HT-29 (cell line): Measurements from ENCODE around the gene IMMP1L. TPM values are rescaled to one million over a fixed set of nuclear protein-coding genes. Genes with fewer than 3 reads are reported as not detected.

Source experiments
- DNase-seq: peaks from one replicate; pipeline ENCODE4 v3.0.0-alpha.2; 2015; ENCODE audit warnings: low spot score
- total RNA-seq: library from RNA; depleted of rRNA; stranded (reverse); fragments of >200 nt; shearing (Covaris generic); gene quantifications from 2 replicates; pipeline ENCODE4 v1.2.3, GENCODE V29; 2014; rRNA removed

IMMP1L gene
- total RNA-seq, 1 experiment from 2014 or later = 26.2 TPM

GRCh38 chr11:31397239-31397834 lies 112.1 kb downstream of the IMMP1L start:
- peak; percentile 49 for DNase-seq

GRCh38 chr11:31387379-31387778 lies 122.0 kb downstream of the IMMP1L start:
- DNase-seq = no peak

GRCh38 chr11:31383116-31383515 lies 126.3 kb downstream of the IMMP1L start:
- DNase-seq = no peak

Other genes with a start within 250 kb of the IMMP1L start
- gene DCDC1, start 139.9 kb downstream of the IMMP1L start, total RNA-seq = 0.37 TPM in 1 of 2 replicates, not detected in the other
- 6.6 TPM in 2 replicates for gene DNAJC24, start 139.8 kb downstream of the IMMP1L start, total RNA-seq
- 23.0 and 24.6 TPM in 2 replicates for gene ELP4, start 145 bp upstream of the IMMP1L start, total RNA-seq